GM18907 (cell line): Measurements from ENCODE around the gene KRTAP9-8.
"Not testable (repeated sequence)": the region's sequence is repeated elsewhere in the genome, so short reads cannot be mapped to it uniquely, and the experiment has no call there.

Source experiments
- ATAC-seq: cut with Tn5 transposase; IDR thresholded peaks from one replicate; pipeline ENCODE4 v1.9.1; 2021; ENCODE audit warnings: mild to moderate bottlenecking, moderate library complexity; ENCODE audit not compliant: unreplicated experiment

KRTAP9-8 gene, protein sequence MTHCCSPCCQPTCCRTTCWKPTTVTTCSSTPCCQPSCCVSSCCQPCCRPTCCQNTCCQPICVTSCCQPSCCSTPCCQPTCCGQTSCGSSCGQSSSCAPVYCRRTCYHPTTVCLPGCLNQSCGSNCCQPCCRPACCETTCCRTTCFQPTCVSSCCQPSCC

DNA sequence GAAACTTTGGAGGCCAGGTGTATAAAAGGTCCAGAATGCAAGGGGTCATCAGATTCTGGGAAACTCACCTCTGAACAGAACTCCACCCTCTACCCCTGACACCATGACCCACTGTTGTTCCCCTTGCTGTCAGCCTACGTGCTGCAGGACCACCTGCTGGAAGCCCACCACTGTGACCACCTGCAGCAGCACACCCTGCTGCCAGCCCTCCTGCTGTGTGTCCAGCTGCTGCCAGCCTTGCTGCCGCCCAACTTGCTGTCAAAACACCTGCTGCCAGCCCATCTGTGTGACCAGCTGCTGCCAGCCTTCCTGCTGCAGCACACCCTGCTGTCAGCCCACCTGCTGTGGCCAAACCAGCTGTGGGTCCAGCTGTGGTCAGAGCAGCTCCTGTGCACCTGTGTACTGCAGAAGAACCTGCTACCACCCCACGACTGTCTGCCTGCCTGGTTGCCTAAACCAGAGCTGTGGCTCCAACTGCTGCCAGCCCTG, at the start of gene KRTAP9-8:
KRTAP9-8 (plus strand) TSS at position 51 of the 489 bp plus-strand sequence; CDS start at position 104, 53 bp downstream.
- ATAC-seq: not testable (repeated sequence)

DNA sequence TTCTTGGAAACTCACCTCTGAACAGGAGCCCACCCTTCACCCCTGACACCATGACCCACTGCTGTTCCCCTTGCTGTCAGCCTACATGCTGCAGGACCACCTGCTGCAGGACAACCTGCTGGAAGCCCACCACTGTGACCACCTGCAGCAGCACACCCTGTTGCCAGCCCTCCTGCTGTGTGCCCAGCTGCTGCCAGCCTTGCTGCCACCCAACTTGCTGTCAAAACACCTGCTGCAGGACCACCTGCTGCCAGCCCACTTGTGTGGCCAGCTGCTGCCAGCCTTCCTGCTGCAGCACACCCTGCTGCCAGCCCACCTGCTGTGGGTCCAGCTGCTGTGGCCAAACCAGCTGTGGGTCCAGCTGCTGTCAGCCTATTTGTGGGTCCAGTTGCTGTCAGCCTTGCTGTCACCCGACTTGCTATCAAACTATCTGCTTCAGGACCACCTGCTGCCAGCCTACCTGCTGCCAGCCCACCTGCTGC, 47.9 kb upstream of the KRTAP9-8 start, which contains the start of gene KRTAP9-1:
KRTAP9-1 (plus strand) TSS at position 51 of the 482 bp plus-strand sequence; CDS start at position 51, 0 bp downstream.
- not testable (repeated sequence) for ATAC-seq

DNA sequence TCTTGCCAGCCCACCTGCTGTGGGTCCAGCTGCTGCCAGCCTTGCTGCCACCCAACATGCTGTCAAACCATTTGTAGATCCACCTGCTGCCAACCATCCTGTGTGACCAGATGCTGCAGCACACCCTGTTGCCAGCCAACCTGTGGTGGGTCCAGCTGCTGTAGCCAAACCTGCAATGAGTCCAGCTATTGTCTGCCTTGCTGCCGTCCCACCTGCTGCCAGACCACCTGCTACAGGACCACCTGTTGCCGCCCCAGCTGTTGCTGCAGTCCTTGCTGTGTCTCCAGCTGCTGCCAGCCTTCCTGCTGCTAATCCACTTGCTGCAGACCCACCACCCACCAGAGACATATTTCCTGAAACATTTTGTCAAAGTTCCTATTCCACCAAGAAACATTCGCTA, 47.5 kb upstream of the KRTAP9-8 start:
- no peak for ATAC-seq

DNA sequence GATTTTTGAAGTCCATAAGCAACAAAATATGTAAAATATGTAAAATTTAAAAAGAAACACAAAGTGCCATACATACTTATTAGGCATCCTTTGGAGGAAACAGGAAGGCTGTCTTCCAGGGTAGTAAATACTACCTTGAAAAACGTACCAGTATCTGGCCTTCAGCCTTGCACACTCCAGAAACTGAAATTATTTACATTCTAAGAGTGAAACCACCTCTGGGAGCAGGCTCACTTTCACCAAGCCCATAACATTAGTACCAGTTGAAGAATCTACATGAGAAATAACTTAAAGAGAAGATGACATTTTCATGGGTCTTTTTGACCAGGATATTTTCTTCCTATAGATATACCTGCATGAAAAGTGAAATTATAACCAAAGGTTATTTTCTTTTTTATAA, 41.7 kb upstream of the KRTAP9-8 start:
- no peak for ATAC-seq

DNA sequence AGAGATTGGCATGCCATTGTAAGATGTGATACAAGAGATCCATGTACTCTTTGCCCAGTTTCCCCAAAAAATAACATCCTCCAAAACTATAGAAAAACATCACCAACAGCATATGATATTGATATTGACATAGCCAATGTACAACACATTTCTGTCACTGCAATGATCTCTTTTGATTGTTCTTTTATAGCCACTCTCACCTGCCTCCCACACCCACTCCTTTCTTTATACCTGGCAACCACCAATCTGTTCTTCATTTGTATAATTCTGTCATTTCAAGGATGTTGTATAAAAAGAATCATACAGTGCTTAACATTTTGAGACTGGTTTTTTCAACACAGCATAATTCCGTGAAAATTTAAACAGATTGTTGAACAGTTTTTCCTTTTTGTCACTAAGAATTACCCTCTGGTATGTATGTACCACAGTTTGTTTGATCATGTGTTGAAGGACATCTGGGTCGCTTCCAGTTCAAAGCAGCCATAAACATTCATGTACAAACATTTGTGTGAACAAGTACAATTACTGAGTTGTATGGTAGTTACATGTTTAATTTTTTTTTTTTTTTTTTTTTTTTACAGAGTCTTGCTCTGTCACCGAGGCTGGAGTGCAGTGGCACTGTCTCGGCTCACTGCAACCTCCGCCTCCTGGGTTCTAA, 38.2 kb upstream of the KRTAP9-8 start:
- ATAC-seq: no peak

DNA sequence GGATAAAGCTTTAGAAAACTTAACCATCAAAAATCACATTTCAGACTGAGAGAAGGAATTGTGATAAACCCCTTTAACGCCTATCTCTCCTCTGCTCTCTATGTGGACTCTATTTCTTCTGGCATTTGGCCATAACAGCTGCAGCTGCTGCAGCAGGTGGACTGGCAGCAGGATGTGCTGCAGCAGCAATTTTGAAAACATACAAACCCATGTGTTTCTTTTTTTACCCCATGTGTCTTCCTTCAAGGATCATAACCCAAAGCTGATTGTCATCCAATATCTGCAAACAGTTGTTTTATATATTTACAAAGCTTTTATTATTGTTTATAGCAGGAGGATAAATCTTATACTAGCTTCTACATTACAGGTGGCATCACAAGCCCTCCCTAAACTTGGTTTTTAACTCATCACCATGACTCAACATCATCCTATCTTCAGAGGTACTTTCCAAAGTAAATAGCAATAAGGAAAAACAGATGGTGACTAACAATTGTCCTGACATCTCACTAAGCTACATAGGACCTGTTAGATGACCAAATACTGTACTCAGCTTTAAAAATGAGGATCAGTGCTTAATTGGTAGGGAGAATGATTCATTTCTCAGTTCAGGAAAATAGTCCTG, 25.8 kb upstream of the KRTAP9-8 start:
- no peak for ATAC-seq

DNA sequence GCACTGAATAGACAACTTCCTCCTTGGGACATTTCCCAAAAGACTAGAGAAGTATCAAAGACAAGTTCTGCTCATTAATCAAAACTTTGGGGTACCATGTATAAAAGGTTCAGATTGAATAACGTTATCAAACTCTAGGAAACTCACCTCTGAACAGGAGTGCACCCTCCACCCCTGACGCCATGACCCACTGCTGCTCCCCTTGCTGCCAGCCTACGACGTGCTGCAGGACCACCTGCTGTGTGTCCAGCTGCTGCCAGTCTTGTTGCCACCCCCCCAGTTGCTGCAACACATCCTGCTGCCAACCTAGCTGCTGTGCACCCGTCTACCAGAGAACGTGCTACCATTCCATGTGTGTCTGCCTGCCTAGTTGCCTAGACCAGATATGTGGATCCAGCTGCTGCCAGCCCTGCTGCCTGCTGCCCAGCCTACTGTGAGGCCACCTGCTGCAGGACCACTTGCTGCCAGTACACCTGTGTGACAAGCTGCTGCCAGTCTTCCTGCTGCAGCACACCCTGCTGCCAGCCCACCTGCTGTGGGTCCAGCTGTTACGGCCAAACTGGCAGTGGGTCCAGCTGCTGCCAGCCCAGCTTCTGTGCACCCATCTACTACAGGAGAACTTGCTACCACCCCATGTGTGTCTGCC, 25.2 kb upstream of the KRTAP9-8 start:
- no peak for ATAC-seq

DNA sequence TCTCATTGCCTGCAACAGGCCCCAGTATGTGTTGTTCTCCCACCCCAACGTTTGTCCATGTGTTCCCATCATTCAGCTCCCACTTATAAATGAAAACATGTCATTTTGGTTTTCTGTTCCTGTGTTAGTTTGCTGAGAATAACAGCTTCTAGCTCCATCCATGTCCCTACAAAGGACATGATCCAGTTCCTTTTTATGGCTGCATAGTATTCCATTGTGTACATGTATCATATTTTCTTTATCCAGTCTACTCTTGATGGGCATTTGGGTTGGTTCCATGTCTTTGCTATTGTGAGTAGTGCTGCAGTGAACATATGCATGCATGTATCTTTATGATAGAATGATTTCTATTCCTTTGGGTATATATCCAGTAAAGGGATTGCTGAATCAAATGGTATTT, 22.1 kb upstream of the KRTAP9-8 start:
- ATAC-seq: no peak

DNA sequence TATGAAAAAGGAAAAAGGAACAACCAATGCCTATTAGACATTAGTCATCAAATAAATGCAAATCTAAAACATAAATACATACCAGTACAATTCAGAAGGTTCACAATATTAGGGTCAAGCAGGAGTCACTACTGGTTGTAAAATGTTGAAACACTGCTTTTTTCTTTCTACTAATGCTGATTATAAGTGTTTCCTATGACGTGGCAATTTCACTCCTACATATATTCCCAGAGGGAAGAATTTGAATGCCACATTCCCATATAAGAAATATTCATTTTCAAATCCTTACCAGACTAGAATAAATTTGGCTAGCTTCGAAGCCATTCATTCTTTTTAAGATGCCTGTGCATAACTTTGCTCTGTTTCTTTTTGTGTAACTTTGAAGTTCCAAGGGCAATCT, 14.0 kb upstream of the KRTAP9-8 start:
- ATAC-seq: no peak

DNA sequence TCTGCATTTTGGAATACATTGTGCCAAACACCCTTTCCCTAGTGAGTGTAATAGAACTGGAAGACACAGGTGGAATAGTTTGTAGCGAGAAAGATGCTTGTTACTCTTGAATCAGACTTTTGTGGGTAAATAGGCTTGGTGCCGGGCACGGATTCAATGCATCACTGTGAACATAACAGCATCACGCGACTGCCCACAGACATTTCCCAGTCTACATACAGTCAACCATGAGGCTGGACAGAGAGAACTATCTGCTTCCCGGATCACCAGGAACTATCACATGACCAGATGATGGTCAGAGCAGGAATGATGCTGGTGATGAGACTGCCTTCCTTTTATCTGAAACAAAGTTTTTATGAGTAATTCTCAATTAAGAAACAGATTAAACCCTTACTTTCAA, 11.7 kb upstream of the KRTAP9-8 start:
- no peak for ATAC-seq

DNA sequence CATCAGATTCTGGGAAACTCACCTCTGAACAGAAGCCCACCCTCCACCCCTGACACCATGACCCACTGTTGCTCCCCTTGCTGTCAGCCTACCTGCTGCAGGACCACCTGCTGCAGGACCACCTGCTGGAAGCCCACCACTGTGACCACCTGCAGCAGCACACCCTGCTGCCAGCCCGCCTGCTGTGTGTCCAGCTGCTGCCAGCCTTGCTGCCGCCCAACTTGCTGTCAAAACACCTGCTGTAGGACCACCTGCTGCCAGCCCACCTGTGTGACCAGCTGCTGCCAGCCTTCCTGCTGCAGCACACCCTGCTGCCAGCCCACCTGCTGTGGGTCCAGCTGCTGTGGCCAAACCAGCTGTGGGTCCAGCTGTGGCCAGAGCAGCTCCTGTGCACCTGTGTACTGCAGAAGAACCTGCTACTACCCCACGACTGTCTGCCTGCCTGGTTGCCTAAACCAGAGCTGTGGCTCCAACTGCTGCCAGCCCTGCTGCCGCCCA, 11.2 kb upstream of the KRTAP9-8 start, which contains the start of gene KRTAP9-2:
KRTAP9-2 (plus strand) TSS at position 51 of the 498 bp plus-strand sequence; CDS start at position 58, 7 bp downstream.
- not testable (repeated sequence) for ATAC-seq

DNA sequence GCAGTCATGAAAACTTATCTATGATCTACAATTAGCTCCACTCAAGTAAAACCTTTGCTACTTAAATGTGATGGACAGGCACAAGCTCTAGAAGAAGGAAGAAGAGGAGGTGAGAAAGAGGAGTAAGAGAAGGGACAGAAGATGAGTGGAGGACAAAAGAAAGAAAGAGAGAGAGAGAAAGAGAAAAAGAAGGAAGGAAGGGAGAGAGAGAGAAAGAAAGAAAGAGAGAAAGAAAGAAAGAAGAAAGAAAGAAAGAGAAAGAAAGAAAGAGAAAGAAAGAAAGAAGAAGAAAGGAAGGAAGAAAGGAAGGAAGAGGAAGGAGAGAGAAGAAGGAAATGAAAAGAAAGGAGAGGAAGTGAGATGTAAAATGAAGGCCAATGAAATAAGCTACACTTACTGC, 7.7 kb upstream of the KRTAP9-8 start:
- no peak for ATAC-seq

DNA sequence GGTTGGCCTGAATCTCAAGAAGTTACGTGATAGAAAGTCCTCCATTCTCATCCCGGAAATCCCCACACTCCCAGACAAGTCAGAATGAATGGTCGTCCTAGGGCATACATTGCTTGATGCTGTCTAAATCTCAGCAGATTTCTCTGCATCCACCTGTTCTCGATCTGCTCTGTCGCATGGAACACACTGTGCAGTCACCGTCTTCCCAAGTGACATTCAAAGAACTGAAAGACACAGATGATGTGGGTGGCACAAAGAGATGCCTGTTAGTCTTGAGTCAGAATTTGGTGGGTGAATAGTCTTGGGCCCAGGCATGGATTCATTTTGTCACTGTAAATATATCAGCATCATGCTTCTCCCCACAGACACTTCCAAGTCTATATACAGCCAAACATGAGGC, 6.1 kb upstream of the KRTAP9-8 start:
- no peak for ATAC-seq

DNA sequence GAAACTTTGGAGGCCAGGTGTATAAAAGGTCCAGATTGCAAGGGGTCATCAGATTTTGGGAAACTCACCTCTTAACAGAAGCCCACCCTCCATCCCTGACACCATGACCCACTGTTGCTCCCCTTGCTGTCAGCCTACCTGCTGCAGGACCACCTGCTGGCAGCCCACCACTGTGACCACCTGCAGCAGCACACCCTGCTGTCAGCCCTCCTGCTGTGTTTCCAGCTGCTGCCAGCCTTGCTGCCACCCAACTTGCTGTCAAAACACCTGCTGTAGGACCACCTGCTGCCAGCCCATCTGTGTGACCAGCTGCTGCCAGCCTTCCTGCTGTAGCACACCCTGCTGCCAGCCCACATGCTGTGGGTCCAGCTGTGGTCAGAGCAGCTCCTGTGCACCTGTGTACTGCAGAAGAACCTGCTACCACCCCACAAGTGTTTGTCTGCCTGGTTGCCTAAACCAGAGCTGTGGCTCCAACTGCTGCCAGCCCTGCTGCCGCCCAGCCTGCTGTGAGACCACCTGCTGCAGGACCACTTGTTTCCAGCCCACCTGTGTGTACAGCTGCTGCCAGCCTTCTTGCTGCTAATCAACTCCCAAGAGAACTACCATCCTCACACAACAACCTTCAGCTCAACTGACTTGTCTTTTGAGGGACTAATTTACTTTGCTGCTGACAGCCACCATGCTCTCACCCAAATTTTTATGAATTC, 5.2 kb upstream of the KRTAP9-8 start, which contains the start of gene KRTAP9-3:
KRTAP9-3 (plus strand) TSS at position 51 of the 707 bp plus-strand sequence; CDS start at position 104, 53 bp downstream.
- ATAC-seq: not testable (repeated sequence)

DNA sequence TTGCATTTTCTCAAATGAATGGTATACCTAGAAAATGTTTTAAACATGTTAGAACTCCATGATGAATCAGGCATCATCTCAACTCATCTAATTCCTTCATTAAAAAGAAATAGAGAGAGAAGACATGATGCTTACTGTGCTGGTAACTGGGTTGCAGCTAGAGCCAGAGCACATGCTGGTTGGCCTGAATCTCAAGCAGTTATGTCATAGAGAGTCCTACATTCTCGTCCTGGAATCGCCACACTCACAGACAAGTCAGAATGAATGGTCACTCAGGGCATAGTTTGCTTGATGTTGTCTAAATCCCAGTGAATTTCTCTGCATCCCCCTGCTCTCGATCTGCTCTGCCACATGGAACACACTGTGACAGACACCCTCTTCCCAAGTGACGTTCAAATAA, 683 bp upstream of the KRTAP9-8 start:
- ATAC-seq: not testable (repeated sequence)

DNA sequence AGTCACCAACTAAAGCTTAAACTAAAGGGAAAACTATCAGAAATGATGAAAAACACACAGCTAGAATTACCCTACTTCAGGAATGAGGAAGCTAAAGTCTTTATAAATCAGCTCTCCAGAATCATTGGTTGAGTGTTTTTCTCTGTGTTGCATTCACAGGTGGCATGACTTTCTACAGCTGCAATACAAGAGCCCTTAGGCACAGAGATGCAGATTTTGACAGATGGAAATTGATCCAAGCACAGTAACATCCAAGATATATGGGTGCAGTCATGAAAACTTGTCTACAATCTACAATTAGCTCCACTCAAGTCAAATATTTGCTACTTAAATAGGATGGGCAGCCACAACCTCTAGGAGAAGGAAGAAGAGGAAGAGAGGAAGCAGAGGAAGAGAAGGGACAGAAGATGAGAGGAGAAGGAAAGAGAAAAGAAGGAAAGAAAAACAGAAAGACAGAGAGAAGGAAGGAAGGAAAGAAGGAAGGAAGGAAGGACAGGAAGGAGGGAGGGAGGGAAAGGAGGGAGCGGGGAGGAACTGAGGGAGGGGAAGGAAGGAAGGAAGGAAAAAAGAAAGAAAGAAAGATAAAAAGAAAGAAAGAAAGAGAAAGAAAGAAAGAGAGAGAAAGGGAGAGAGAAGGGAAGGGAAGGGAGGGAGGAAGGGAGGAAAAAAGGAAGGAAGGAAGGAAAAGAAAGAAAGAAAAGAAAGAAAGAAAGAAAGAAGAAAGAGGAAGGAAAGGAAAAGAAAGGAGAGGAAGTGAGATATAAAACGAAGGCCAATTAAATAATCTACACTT, 9.4 kb downstream of the KRTAP9-8 start:
- ATAC-seq: not testable (repeated sequence)

DNA sequence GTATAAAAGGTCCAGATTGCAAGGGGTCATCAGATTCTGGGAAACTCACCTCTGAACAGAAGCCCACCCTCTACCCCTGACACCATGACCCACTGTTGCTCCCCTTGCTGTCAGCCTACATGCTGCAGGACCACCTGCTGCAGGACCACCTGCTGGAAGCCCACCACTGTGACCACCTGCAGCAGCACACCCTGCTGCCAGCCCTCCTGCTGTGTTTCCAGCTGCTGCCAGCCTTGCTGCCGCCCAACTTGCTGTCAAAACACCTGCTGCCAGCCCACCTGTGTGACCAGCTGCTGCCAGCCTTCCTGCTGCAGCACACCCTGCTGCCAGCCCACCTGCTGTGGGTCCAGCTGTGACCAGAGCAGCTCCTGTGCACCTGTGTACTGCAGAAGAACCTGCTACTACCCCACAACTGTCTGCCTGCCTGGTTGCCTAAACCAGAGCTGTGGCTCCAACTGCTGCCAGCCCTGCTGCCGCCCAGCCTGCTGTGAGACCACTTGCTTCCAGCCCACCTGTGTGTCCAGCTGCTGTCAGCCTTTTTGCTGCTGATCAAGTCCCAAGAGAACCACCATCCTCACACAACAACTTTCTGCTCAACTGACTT, 11.9 kb downstream of the KRTAP9-8 start, which contains the start of gene KRTAP9-4:
KRTAP9-4 (plus strand) TSS at position 51 of the 604 bp plus-strand sequence; CDS start at position 85, 34 bp downstream.
- not testable (repeated sequence) for ATAC-seq

DNA sequence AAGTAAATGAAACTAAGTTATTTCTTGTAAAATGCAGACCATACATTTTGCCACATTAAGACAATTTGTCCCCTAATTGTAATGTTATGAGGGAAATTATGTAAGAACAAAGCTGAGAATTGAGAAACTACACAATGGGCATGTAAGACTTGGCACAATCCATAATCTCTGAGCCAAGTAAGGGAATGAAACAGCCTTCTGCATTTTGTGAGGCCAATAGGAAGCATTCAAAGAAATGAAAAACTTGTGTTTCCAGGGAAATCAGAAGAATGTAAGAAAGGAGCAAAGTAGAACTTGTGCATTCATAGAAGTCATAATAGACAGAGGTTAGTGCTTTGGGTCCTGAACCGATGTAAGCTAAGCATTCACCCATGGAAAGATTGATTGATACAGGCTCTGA, 13.5 kb downstream of the KRTAP9-8 start:
- no peak for ATAC-seq

DNA sequence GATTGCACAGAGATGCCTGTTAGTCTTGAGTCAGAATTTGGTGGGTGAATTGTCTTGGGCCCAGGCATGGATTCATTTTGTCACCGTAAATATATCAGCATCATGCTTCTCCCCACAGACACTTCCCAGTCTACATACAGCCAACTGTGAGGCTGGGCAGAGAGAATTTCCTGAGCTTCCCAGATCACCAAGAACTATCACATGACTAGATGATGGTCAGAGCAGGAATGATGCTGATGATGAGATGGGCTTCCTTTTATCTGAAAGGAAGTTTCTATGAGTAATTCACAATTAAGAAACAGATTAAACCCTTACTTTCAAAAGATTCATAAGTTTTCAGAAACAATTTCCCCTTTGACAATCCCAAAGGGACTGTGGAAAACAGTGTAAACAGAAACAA, 17.1 kb downstream of the KRTAP9-8 start:
- no peak for ATAC-seq
